SK-N-SH (cell line): ENCODE results near the gene RASAL2. TPM values are rescaled to one million over a fixed set of nuclear protein-coding genes. Genes with fewer than 3 reads are reported as not detected.
A peak's percentile ranks its signal among the peaks of the same experiment; 100 is the strongest.
"Not testable (repeated sequence)": the region's sequence is repeated elsewhere in the genome, so short reads cannot be mapped to it uniquely, and the experiment has no call there.

Experiments used
- CTCF ChIA-PET: fragments of 300-600, 350-600 bp; formaldehyde crosslinking; extraction: SDS; loops from one replicate; lab custom pipeline; 2021; lab: Yijun Ruan, JAX
- POLR2A ChIA-PET: fragments of 350-600 bp; sonication (Branson Sonifier 250); formaldehyde crosslinking; extraction: SDS; loops from one replicate; lab custom pipeline; 2020; ENCODE audit warnings: antibody characterized with exemption, inconsistent platforms; lab: Yijun Ruan, JAX
- DNase-seq: peaks from one replicate; pipeline ENCODE4 v3.0.0; 2012
- H2AFZ ChIP-seq: fragments of 200-600 bp; sonication (generic); 2 replicates; pipeline ENCODE4 v1.8.1; 2016; ENCODE audit warnings: antibody characterized with exemption, mild to moderate bottlenecking, low read depth
- H3F3A ChIP-seq: fragments of 200-600 bp; sonication (generic); replicated peaks from 2 replicates; pipeline ENCODE3; 2016; ENCODE audit warnings: antibody characterized with exemption, mild to moderate bottlenecking; ENCODE audit not compliant: insufficient read depth
- H3K27ac ChIP-seq, 2 experiments: fragments of 200-500 bp in 1 of 2; fragments of 200-600 bp in 1 of 2; sonication (Bioruptor generic) in 1 of 2; sonication (generic), shearing (Covaris generic) in 1 of 2; 2 replicates each; pipeline versions ENCODE4 v1.5.1 to v1.6.1; 2014 to 2016; ENCODE audit warnings: low read depth in 2 of 2, inconsistent platforms in 1 of 2, low read length in 1 of 2, mild to moderate bottlenecking in 1 of 2, mixed read lengths in 1 of 2
- H3K27me3 ChIP-seq: fragments of 200-600 bp; sonication (generic), shearing (Covaris generic); 2 replicates; pipeline ENCODE4 v1.6.1; 2016; ENCODE audit warnings: mixed run types; ENCODE audit not compliant: insufficient read depth
- H3K36me3 ChIP-seq, 2 experiments: fragments of 200-500 bp in 1 of 2; fragments of 200-600 bp in 1 of 2; sonication (Bioruptor generic) in 1 of 2; sonication (generic) in 1 of 2; replicated peaks in 1 of 2; 2 replicates each; pipeline versions ENCODE3 to v1.5.1; 2014 to 2016; ENCODE audit warnings: low read length in 1 of 2, mild to moderate bottlenecking in 1 of 2; ENCODE audit not compliant: insufficient read depth in 2 of 2, control insufficient read depth in 1 of 2
- H3K4me1 ChIP-seq, 2 experiments: fragments of 200-500 bp in 1 of 2; fragments of 200-600 bp in 1 of 2; sonication (Bioruptor generic) in 1 of 2; sonication (generic), shearing (Covaris generic) in 1 of 2; 2 replicates each; pipeline versions ENCODE4 v1.5.1 to v1.6.1; 2014 to 2016; ENCODE audit warnings: low read depth in 1 of 2, low read length in 1 of 2, mixed run types in 1 of 2; ENCODE audit not compliant: insufficient read depth in 2 of 2, control insufficient read depth in 1 of 2
- H3K4me2 ChIP-seq: fragments of 200-600 bp; sonication (generic), shearing (Covaris generic); 2 replicates; pipeline ENCODE4 v1.6.1; 2017; ENCODE audit warnings: mixed run types
- H3K4me3 ChIP-seq, 2 experiments: fragments of 200-500 bp in 1 of 2; fragments of 200-600 bp in 1 of 2; sonication (Bioruptor generic) in 1 of 2; sonication (generic), shearing (Covaris generic) in 1 of 2; 2 replicates each; pipeline versions ENCODE4 v1.5.1 to v1.8.1; 2014 to 2016; ENCODE audit warnings: low read depth in 2 of 2, inconsistent platforms in 1 of 2, low read length in 1 of 2, mild to moderate bottlenecking in 1 of 2, mixed read lengths in 1 of 2, moderate library complexity in 1 of 2
- H3K79me2 ChIP-seq: fragments of 200-600 bp; sonication (generic); 2 replicates; pipeline ENCODE4 v1.8.1; 2017; ENCODE audit warnings: mild to moderate bottlenecking; ENCODE audit not compliant: insufficient read depth
- H3K9ac ChIP-seq: fragments of 200-600 bp; sonication (generic); 2 replicates; pipeline ENCODE4 v1.6.1; 2017; ENCODE audit warnings: mixed run types
- H3K9me2 ChIP-seq: fragments of 200-600 bp; sonication (generic); 2 replicates; pipeline ENCODE4 v1.6.1; 2017; ENCODE audit warnings: mixed run types
- H3K9me3 ChIP-seq: fragments of 200-600 bp; sonication (generic); 2 replicates; pipeline ENCODE4 v1.6.1; 2017; ENCODE audit warnings: mixed run types, mild to moderate bottlenecking, moderate library complexity
- H4K20me1 ChIP-seq: fragments of 200-600 bp; sonication (generic); 2 replicates; pipeline ENCODE4 v1.6.1; 2017; ENCODE audit warnings: mild to moderate bottlenecking, mixed run types; ENCODE audit not compliant: insufficient read depth
- CHD2 ChIP-seq: fragments of 150-350 bp; IDR thresholded peaks from 2 replicates; pipeline ENCODE4 v1.6.1; 2018; ENCODE audit warnings: low read length; ENCODE audit not compliant: partially characterized antibody
- ELF1 ChIP-seq: IDR thresholded peaks from 2 replicates; pipeline ENCODE4 v1.4.0; 2012
- FOSL2 ChIP-seq: IDR thresholded peaks from 2 replicates; pipeline ENCODE4 v1.4.0; 2012; ENCODE audit warnings: low read depth, mild to moderate bottlenecking, moderate library complexity, borderline replicate concordance
- FOXJ3 ChIP-seq: sonication (generic); formaldehyde crosslinking; IDR thresholded peaks from 2 replicates; pipeline ENCODE4 v1.5.1; 2020; ENCODE audit warnings: mild to moderate bottlenecking, missing genetic modification reagents
- FOXM1 ChIP-seq: IDR thresholded peaks from 2 replicates; pipeline ENCODE4 v1.4.0; 2012; ENCODE audit warnings: low read depth, mild to moderate bottlenecking
- GATA2 ChIP-seq: sonication (generic); formaldehyde crosslinking; IDR thresholded peaks from 2 replicates; pipeline ENCODE4 v1.5.0; 2020; ENCODE audit warnings: mild to moderate bottlenecking, missing genetic modification reagents
- JUND ChIP-seq: IDR thresholded peaks from 2 replicates; pipeline ENCODE4 v1.4.0; 2012
- MEF2A ChIP-seq: IDR thresholded peaks from 2 replicates; pipeline ENCODE4 v1.4.0; 2012; ENCODE audit warnings: low read depth, borderline replicate concordance
- NFIC ChIP-seq: IDR thresholded peaks from 2 replicates; pipeline ENCODE4 v1.4.0; 2012; ENCODE audit warnings: borderline replicate concordance
- POLR2AphosphoS5 ChIP-seq: IDR thresholded peaks from 2 replicates; pipeline ENCODE4 v1.6.1; 2012; ENCODE audit warnings: low read depth, low read length
- RAD21 ChIP-seq: IDR thresholded peaks from 2 replicates; pipeline ENCODE4 v1.6.1; 2012; ENCODE audit warnings: mild to moderate bottlenecking, low read length
- RXRA ChIP-seq: IDR thresholded peaks from 2 replicates; pipeline ENCODE4 v1.4.0; 2012; ENCODE audit warnings: low read depth, mild to moderate bottlenecking, borderline replicate concordance
- SMC3 ChIP-seq: IDR thresholded peaks from 2 replicates; pipeline ENCODE4 v1.6.1; 2012; ENCODE audit warnings: low read depth, low read length, improper control_type of control experiment
- TAF1 ChIP-seq: IDR thresholded peaks from 2 replicates; pipeline ENCODE4 v1.6.1; 2012; ENCODE audit warnings: low read depth, mild to moderate bottlenecking, low read length, moderate library complexity, borderline replicate concordance
- TEAD4 ChIP-seq: IDR thresholded peaks from 2 replicates; pipeline ENCODE4 v1.4.0; 2012; ENCODE audit warnings: mild to moderate bottlenecking, borderline replicate concordance; ENCODE audit not compliant: insufficient read depth
- YY1 ChIP-seq: IDR thresholded peaks from 2 replicates; pipeline ENCODE4 v1.4.0; 2012; ENCODE audit warnings: low read depth, mild to moderate bottlenecking
- WGBS: methylation state at CpG from one replicate; pipeline ENCODE4 v1.1.6; 2017; ENCODE audit warnings: low lambda C conversion rate; 5-methylcytosine and 5-hydroxymethylcytosine counted together
- polyA plus RNA-seq, 3 experiments: library from polyadenylated mRNA; depleted of rRNA; stranded (reverse); fragments of >200 nt; gene quantifications; 2 replicates each; pipeline ENCODE4 v1.2.3, GENCODE V29; 2012
- TF ChIP-seq, protein P1 (sequence below): fragments of 150-350 bp; IDR thresholded peaks from 2 replicates; pipeline ENCODE4 v1.6.1; 2016; ENCODE audit warnings: mild to moderate bottlenecking, low read depth, low read length
- TF ChIP-seq, protein P2 (sequence below): fragments of 150-350 bp; IDR thresholded peaks from 2 replicates; pipeline ENCODE4 v1.6.1; 2017; ENCODE audit warnings: antibody characterized with exemption, low read length, low read depth, borderline replicate concordance

RASAL2 gene
- polyA plus RNA-seq, 1 of the 3 experiments (the other 2 are of a cell fraction) = 6.9 TPM

DNA sequence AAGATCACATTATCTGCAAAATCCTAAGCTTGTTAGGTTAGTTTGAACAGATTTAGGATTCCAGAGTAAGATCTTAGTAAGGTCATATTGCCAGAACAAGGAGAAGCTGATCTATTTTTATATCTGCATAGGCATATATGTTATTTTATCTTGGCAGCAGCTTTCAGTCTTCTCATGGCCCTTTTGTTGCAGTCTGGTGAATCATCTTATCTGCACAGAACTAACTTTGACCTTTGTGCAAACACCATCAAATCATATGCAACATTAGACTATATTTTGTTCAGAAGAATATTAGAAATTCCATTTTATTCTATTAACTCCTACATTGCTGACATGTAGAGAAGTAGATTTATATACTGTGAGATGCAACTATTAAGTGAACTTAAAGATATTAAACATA, 295.5 kb downstream of the RASAL2 start:
- H3K9me3 ChIP-seq = no peaks in the 10 kb centered on the region
- H4K20me1 ChIP-seq = no peaks in the 10 kb centered on the region
- peak overlapping the region in 1 of 2 experiments; percentile 56; a peak in 3 of 4 replicates for H3K27ac ChIP-seq

DNA sequence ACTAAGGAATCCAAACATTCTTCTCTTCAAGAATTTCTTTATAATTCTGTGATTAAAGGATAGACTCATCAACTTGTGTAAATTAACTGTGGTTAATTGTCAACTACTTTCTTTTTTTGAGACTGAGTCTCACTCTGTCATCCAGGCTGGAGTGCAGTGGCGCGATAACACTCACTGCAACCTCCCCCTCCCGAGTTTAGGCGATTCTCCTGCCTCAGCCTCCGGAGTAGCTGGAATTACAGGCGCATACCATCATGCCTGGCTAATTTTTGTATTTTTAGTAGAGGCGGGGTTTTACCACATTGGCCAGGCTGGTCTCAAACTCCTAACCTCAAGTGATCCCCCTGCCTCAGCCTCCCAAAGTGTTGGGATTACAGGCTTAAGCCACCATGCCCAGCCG, 296.4 kb downstream of the RASAL2 start:
- H3K27me3 ChIP-seq, H4K20me1 ChIP-seq, H3K27ac ChIP-seq, DNase-seq, CTCF ChIA-PET, H3K9me3 ChIP-seq, H3K79me2 ChIP-seq, H3K4me2 ChIP-seq, H2AFZ ChIP-seq, H3K9me2 ChIP-seq, POLR2A ChIA-PET, H3K4me3 ChIP-seq, H3K9ac ChIP-seq: not testable (repeated sequence)
- Histone ChIP-seq H3F3A (peaks cover 17% of the 10 kb centered on the region), H3K36me3 (peaks cover 0 to 16% of the 10 kb centered on the region in 2 experiments), H3K4me1 (peaks cover 7 to 16% of the 10 kb centered on the region in 2 experiments; a peak in 3 of 4 replicates)
- 97% methylated on average over 8 of the region's 8 CpGs for WGBS

More for the DNA sequence above, 295.5 kb downstream of the RASAL2 start:
- ChIA-PET CTCF (interaction anchor here (1.0 kb wide), 2 partner anchors 18 to 79 kb away, joined by 3 to 4 read pairs; no protein-coding TSS in a partner anchor), POLR2A (no interaction called here)
- H3K9ac ChIP-seq = no peak overlapping the region
- DNase-seq = no peak
- peaks cover 7% of the 10 kb centered on the region; the same call in 1 of the 2 replicates for H3K79me2 ChIP-seq
- H3K27me3 ChIP-seq = no peaks in the 10 kb centered on the region
- H3K4me3 ChIP-seq = no peak overlapping the region
- TF ChIP-seq, protein P1, sequence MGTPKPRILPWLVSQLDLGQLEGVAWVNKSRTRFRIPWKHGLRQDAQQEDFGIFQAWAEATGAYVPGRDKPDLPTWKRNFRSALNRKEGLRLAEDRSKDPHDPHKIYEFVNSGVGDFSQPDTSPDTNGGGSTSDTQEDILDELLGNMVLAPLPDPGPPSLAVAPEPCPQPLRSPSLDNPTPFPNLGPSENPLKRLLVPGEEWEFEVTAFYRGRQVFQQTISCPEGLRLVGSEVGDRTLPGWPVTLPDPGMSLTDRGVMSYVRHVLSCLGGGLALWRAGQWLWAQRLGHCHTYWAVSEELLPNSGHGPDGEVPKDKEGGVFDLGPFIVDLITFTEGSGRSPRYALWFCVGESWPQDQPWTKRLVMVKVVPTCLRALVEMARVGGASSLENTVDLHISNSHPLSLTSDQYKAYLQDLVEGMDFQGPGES = no peak
- TF ChIP-seq RXRA = peak; percentile 8; the same call in 1 of the 2 replicates
- peak; percentile 45; the same call in 1 of the 2 replicates for TF ChIP-seq FOSL2
- 0 out of 2 replicates have a peak, but pooled peaks have one; percentile 2 for TF ChIP-seq JUND
- 0 out of 2 replicates have a peak, but pooled peaks have one; percentile 11 for TF ChIP-seq MEF2A
- TF ChIP-seq NFIC = no peak
- H3F3A ChIP-seq = peaks cover 17% of the 10 kb centered on the region
- peaks cover 7 to 16% of the 10 kb centered on the region in 2 experiments; a peak in 3 of 4 replicates for H3K4me1 ChIP-seq
- peak overlapping the region; percentile 63; the same call in 1 of the 2 replicates for H3K4me2 ChIP-seq
- peaks cover 0 to 16% of the 10 kb centered on the region in 2 experiments for H3K36me3 ChIP-seq
- no peaks in the 10 kb centered on the region for H3K9me2 ChIP-seq
- no peak overlapping the region for H2AFZ ChIP-seq

DNA sequence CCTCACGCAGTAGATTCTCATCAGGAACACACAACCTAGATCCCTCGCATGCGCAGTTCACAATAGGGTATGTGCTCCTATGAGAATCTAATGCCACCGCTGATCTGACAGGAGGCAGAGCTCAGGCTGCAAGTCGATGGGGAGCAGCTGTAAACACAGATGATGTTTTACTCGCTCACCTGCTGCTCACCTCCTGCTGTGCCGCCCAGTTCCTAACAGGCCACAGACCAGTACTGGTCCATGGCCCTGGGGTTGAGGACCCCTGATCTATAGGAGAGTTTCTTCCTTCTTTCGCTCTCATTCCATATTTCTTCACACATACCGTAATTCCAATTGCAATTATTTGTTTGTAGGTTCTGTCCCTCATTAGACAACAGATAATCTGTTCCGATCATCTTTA, 299.5 kb downstream of the RASAL2 start:
- Histone ChIP-seq H3K9me3 (no peaks in the 10 kb centered on the region), H3K4me3 (no peak overlapping the region), H4K20me1 (no peaks in the 10 kb centered on the region), H3K27me3 (no peaks in the 10 kb centered on the region), H3K9ac (no peak overlapping the region), H3K79me2 (peaks cover 4% of the 10 kb centered on the region; the same call in 1 of the 2 replicates), H3F3A (peaks cover 13% of the 10 kb centered on the region), H3K4me2 (no peak overlapping the region), H3K9me2 (no peaks in the 10 kb centered on the region), H3K27ac (no peak overlapping the region), H2AFZ (no peak overlapping the region), H3K36me3 (peaks cover 0 to 16% of the 10 kb centered on the region in 2 experiments), H3K4me1 (peaks cover 7 to 12% of the 10 kb centered on the region in 2 experiments; a peak in 3 of 4 replicates)
- POLR2A ChIA-PET = no interaction called here
- CTCF ChIA-PET = no interaction called here
- over 99% methylated on average over 9 of the region's 10 CpGs for WGBS
- no peak for DNase-seq
- TF ChIP-seq CHD2 = no peak
- TF ChIP-seq POLR2AphosphoS5 = no peak
- TF ChIP-seq NFIC = no peak
- no peak for TF ChIP-seq TEAD4
- no peak for TF ChIP-seq ELF1
- TF ChIP-seq, protein P2, sequence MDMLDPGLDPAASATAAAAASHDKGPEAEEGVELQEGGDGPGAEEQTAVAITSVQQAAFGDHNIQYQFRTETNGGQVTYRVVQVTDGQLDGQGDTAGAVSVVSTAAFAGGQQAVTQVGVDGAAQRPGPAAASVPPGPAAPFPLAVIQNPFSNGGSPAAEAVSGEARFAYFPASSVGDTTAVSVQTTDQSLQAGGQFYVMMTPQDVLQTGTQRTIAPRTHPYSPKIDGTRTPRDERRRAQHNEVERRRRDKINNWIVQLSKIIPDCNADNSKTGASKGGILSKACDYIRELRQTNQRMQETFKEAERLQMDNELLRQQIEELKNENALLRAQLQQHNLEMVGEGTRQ = no peak
- TF ChIP-seq GATA2 = no peak
- no peak for TF ChIP-seq FOXM1
- no peak for TF ChIP-seq FOXJ3
- no peak for TF ChIP-seq SMC3
- TF ChIP-seq MEF2A = no peak
- TF ChIP-seq TAF1 = no peak
- TF ChIP-seq RAD21 = no peak
- TF ChIP-seq YY1 = no peak
